ENCODE measurements around the gene DCLK1.

The DCLK1 gene

DNA sequence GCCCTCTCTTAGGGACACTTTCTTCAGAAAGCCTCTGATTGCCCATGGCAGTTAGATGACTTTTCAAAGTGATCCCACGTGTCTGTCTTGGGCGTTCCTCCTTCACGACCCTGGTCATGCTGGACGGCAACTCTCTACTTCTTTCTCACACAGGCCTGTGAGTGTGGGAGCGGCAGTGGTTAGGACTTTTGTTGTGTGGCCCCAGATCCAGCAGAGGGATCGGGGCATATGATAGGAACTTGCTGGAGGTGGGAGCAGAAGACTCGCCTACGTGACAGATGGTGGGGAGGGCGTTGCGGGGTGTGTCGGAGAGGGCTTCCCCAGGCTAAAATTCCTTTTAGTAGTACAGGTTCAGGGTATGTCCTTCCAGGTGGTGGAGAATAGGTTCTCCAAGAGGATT is 365.2 kb downstream of the DCLK1 start:
- no peak for DNase-seq (ENCODE audit: low spot score)
- CTCF ChIA-PET: no interaction called here
- no peak overlapping the region for H3K27ac ChIP-seq
- POLR2A ChIA-PET (ENCODE audit: low non-redundant PET): no interaction called here
- TF ChIP-seq, protein P1, sequence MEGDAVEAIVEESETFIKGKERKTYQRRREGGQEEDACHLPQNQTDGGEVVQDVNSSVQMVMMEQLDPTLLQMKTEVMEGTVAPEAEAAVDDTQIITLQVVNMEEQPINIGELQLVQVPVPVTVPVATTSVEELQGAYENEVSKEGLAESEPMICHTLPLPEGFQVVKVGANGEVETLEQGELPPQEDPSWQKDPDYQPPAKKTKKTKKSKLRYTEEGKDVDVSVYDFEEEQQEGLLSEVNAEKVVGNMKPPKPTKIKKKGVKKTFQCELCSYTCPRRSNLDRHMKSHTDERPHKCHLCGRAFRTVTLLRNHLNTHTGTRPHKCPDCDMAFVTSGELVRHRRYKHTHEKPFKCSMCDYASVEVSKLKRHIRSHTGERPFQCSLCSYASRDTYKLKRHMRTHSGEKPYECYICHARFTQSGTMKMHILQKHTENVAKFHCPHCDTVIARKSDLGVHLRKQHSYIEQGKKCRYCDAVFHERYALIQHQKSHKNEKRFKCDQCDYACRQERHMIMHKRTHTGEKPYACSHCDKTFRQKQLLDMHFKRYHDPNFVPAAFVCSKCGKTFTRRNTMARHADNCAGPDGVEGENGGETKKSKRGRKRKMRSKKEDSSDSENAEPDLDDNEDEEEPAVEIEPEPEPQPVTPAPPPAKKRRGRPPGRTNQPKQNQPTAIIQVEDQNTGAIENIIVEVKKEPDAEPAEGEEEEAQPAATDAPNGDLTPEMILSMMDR (conservative IDR thresholded peaks at IDR 0.05; ENCODE audit: low read depth): no peak

DNA sequence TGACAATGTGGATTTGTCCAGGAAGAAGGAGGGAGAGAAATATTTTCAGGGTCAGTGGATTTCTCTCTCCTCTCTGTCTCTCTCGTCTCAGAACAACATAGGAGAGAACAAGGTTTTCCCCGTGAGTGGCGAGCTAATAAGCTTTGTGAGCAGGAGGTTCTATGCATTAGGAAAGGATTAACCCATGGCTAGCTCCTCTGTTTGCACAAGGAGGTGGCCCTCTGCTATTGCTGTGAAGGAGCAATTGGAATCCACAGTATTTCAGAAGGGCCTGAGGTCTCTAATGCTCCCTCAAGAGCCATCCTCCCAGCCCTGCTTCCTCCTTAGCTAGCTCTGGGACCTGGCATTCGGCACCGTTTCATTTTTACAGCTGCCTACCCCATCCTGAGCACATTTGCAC is 365.8 kb downstream of the DCLK1 start:
- ChIA-PET CTCF (no interaction called here), POLR2A (ENCODE audit: low non-redundant PET) (no interaction called here)
- H3K27ac ChIP-seq: no peak overlapping the region
- no peak for DNase-seq (ENCODE audit: low spot score)
- TF ChIP-seq, protein P1 (conservative IDR thresholded peaks at IDR 0.05; ENCODE audit: low read depth): no peak

DNA sequence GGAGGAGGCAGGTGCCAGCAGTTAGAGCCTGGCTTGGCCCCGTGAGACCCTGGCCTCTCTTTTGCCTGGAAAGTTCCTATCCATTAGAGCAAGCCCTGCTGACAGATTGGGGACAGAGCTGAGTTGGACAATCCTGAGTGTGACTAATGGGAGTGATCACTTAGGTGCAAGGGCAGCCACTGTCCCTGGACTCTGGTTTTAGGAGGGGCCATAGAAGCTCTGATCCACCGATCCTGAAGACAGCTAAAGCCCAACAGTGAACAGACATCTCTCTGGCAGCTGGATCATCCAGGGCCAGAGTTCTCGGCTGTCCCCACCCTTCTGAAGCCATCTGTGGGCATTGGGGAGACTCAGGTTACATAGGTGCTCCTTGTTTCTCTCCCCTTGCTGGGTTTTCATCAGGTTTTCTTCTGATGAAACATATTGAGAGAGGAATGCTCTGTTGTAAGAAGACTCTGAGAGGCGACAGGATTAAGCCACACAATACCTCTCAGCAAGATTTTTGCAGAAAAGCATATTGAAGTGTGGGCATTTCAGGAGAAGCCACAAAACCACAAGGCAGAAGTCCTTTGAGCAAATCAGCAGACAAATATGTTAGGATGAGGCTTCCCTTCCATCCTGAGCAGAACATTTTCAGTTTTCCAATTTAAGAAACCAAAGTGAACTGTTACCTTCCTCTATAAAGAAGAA is 366.7 kb downstream of the DCLK1 start:
- no peak for DNase-seq (ENCODE audit: low spot score)
- TF ChIP-seq, protein P1 (conservative IDR thresholded peaks at IDR 0.05; ENCODE audit: low read depth): no peak
- POLR2A ChIA-PET (ENCODE audit: low non-redundant PET): no interaction called here
- CTCF ChIA-PET: no interaction called here
- no peak overlapping the region for H3K27ac ChIP-seq

DNA sequence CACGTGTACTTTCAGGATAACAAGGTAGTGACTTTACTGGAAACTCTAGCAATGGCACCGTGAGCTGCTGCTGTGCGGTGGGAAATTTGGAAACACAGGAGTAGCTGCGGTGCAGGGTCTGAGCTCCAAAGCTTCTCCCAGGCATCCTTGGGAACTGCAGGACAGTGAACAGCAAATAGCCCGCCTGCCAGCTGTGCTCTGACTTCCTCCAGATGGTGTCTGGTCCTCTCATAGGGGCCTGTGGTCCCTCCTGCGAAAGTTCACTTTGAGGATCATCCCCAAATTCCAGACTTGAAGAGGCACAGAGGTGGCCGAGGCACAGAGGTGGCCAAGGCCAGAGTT is 367.4 kb downstream of the DCLK1 start:
- CTCF ChIA-PET: no interaction called here
- H3K27ac ChIP-seq: no peak overlapping the region
- DNase-seq (ENCODE audit: low spot score): no peak
- POLR2A ChIA-PET (ENCODE audit: low non-redundant PET): no interaction called here
- TF ChIP-seq, protein P1 (conservative IDR thresholded peaks at IDR 0.05; ENCODE audit: low read depth): no peak

DNA sequence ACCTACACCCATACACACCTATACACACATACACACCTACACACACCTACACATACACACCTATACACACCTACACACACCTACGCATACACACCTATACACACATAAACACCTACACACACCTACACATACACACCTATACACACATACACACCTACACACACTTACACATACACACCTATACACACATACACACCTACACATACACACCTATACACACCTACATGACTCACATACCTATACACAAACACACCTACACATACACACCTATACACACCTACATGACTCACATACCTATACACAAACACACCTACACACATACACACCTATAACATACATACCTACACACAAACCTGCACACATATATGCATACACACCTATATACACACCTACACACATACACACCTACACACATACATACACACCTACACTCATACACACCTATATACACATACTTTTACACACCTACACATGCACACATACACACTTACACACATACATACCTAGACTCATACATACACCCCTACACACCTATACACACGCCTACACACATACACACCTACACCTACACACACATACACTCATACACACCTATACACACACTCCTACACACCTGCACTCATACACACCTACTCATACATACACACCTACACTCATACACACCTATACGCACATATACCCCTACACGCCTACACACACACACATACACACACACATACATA is 368.0 kb downstream of the DCLK1 start:
- ChIA-PET POLR2A (ENCODE audit: low non-redundant PET) (no interaction called here), CTCF (no interaction called here)
- no peak overlapping the region for H3K27ac ChIP-seq
- TF ChIP-seq, protein P1 (conservative IDR thresholded peaks at IDR 0.05; ENCODE audit: low read depth): no peak
- DNase-seq (ENCODE audit: low spot score): no peak

DNA sequence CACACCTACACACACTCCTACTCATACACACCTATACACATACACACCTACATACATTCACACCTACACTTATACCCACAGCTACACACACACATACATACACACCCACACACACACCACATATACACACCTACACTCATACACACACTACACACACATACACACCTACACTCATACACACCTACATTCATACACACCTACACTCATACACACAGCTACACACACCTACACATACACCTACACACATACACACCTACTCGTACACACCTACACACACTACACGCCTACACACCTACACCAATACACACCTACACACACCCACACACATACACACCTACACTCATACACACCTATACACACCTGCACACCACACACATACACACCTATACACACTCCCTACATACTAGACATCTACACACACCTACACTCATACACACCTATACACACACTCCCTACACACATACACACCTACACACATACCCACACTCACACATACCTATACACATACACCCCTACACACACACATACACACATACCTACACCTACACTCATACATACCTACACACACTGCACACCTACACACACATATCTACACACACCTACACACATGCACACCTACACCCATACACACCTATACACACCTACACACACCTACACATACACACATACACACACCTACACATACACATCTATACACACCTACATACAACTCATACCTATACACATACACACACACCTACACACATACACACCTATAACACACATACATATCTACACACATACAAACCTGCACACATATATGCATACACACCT is 369.5 kb downstream of the DCLK1 start:
- ChIA-PET POLR2A (ENCODE audit: low non-redundant PET) (no interaction called here), CTCF (no interaction called here)
- DNase-seq (ENCODE audit: low spot score): no peak
- TF ChIP-seq, protein P1 (conservative IDR thresholded peaks at IDR 0.05; ENCODE audit: low read depth): no peak
- H3K27ac ChIP-seq: no peak overlapping the region

All from RWPE1 (cell line).